Stimulated activated CD4-positive, alpha-beta T cell treated with anti-CD3 and anti-CD28 coated beads, Interleukin-15, amount 100 ng/mL, for 48 hours (primary cell): ENCODE results near the gene EPHA8.

Experiments used
- DNase-seq, 2 donors: peaks; one replicate each; pipeline ENCODE4 v3.0.0-alpha.2; 2020; ENCODE audit warnings: low read depth in 2 of 2

EPHA8 gene

DNA sequence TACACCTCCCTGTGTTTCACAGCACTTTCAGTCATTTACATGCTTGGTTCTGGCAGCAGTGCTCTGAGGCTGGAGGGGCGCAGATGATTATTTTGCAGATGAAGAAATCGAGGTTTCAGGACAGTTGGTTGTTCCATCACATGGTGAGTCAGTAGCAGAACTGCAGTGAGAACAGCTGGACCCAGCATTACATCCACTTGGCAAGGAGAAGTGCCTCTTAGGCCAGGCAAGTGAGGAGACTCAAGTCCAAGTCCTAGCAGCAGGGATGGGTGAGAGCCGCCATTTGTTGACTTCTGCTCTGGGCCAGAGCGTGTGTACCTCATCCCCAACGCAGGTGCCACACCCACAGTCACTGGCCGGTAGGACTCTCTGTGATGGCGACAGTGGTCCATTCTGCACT, 26.8 kb upstream of the EPHA8 start:
- no peak for DNase-seq

GRCh38 chr1:22537441-22538139, 25.7 kb upstream of the EPHA8 start:
- DNase-seq, result no peak

GRCh38 chr1:22539510-22540118, 23.7 kb upstream of the EPHA8 start:
- DNase-seq, result no peak

GRCh38 chr1:22540337-22540736, 23.0 kb upstream of the EPHA8 start:
- DNase-seq, result no peak

- DNase-seq, result no peak
Observed at GRCh38 chr1:22542886-22543285, 20.4 kb upstream of the EPHA8 start.

DNA sequence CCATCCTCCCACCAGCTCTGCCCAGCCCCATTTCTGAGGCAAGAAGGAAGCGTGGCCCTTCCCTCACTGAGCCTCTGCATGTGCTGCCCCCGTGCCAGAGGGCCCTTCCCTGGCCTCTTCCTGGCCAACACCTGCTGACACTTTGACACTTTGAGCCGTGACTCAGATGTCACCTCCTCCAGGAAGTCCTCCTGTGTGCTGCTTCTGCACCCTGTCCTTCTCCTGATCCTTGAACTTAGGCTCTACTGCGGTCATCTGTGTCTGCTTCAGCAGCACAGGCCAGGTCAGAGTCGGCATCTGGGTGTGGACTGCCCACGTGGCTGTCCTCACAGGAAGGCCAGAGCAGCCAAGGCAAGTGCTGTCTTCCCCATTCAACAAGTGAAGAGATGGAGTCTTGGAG, 19.6 kb upstream of the EPHA8 start:
- no peak for DNase-seq

GRCh38 chr1:22544606-22545005, 18.7 kb upstream of the EPHA8 start:
- DNase-seq, result no peak

DNA sequence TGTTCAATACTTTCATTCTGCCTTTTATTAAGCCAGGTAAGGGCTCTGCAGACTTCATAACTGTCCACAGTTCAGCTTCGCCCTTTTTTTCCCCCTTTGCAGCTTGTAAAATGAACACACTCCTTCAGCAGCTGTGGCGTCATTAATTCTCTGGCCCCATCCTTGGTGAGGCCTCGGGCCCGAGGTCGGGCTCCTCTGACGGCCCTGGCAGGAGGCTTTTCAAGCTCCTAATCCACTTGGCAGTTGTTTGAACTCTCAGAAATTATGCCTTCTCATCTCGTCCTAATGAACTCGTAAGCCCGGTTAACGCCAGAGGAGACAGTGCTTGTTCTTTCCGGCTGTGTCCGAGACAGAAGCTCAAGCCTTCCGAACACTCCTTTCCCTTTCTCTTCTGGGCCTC, 18.1 kb upstream of the EPHA8 start:
- DNase-seq, result no peak

DNA sequence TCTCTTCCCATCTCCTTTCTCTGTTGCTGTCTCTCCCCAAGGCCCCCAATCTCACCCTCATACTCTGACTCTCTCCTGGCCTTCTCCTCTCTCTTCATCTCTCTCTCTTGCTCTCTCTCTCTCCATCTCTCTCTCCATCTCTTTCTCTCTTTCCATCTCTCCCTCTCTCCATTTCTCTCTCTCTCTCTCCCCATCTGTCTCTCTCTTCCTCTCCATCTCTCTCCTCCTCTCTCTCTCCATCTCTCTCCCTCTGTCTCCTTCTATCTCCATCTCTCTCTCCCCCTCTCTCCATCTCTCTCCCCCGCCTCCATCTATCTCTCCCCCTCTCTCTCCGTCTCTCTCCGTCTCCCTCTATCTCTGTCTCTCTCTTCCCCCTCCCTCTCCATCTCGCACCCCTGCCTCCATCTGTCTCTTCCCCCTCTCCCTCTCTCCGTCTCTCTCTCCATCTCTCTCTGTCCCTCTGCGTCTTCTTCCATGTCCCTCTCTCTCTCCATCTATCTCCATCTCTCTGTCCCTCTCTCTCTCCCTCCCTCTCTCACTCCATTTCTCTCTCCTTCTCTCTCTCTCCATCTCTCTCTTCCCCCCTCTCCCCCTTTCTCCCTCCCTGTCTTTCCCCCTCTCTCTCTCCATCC, 16.0 kb upstream of the EPHA8 start:
- DNase-seq, result no peak

GRCh38 chr1:22547818-22548462, 15.3 kb upstream of the EPHA8 start:
- no peak for DNase-seq

DNA sequence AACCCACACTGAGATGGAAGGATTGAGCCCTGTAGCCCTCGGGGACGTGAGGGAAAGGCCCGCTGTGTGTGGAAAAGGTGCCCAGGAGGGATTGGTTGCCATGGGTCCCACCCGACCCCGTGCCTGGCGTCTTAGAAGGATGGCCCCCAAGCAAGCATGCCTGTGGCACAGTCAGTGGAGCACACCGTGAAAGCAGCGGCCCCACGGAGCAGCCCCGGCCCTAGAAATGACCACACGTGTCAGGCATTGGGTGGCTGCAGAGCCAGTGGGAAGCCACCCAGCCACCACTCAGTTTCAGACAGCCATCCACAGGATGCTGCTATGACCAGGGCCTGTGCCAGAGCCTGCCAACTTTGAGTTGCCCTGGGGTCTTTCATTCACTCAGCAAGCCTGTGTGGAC, 13.3 kb upstream of the EPHA8 start:
- DNase-seq, result no peak

GRCh38 chr1:22551591-22551990, 11.7 kb upstream of the EPHA8 start:
- no peak for DNase-seq

GRCh38 chr1:22552021-22552420, 11.3 kb upstream of the EPHA8 start:
- no peak for DNase-seq

DNA sequence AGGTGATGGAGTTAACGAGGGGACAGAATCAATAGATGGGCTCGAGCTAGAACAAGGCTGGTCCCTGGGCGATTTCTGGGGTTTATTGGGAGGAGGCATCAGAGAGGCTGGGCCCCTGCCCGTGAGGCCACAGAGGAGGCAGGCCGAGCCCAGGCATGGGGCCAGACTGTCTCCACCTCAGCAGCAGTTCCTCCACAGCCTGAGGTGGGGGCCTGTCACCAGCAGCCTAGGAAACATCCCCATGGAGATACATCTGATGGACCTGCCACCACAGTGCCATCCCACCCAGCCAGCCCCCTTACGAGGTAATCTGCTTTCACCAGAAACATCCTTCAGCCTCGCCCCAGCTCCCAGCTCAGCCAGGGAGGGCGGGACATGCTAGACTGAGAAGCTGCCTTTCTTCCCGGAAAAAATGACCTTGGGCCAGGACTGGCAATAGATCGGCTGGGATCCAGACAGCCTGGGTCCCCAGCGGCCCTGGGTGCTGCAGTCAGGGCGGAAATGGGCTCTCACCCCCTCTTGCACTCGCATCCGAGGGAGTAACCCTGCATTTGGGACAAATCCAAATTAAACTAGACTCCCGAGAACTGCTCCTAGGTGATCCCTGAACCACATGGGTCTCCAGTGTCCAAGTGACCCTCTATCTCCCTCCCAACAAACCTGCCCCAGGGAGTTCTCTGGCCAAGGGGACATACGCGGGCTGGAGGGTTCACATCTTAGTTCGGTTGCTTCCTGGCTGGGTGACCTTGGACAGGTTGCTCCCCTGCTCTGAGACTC, 10.0 kb upstream of the EPHA8 start:
- no peak for DNase-seq

GRCh38 chr1:22553991-22554522, 9.2 kb upstream of the EPHA8 start:
- no peak for DNase-seq

DNA sequence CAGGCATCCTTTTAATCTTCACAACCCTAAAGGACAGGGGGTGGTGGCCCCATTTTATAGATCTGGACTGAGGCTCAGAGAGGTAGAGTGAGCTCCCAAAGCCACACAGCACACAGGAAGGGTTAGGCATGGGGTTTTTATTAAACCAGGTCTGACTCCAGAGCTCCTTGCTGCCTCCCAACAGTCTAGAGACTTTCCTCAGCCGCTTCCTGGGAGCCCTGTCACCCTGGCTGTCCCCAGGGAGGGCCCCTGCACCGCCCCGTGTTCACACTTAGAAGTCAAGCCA, 8.0 kb upstream of the EPHA8 start:
- no peak for DNase-seq

DNA sequence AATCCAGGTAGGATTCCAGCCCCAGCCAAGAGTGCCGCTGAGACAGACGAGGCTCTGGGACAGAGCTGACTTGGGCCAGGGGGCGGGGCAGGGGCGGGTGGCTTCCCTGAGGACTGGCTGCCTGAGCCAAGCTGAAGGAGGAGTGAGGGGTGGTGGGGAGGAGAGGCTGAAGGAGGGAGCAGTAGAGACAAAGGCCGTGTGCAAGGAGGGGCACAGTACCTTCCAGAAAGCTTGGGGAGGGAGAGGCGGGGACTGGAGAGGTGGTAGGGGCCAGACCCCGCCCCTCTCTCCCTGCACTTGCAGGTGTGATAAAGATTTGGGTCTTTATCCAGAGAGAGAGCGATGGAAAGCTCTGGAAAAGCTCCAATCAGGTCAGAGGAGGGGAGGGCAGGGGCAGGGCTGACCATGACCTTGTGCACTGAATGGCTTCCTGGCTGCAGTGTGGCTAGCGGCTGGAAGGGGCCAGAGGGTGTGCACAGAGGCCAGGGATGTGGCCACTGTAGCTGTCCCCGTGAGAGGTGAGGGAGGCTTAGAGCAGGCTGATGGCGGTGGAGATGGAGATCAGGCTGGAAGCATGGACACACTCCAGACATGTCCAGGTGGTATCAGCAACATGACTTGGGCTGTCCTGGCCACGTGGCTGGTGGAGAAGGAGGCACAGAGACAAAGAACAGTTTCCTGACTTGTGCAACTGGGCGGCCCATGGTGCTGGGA, 6.7 kb upstream of the EPHA8 start:
- no peak for DNase-seq

DNA sequence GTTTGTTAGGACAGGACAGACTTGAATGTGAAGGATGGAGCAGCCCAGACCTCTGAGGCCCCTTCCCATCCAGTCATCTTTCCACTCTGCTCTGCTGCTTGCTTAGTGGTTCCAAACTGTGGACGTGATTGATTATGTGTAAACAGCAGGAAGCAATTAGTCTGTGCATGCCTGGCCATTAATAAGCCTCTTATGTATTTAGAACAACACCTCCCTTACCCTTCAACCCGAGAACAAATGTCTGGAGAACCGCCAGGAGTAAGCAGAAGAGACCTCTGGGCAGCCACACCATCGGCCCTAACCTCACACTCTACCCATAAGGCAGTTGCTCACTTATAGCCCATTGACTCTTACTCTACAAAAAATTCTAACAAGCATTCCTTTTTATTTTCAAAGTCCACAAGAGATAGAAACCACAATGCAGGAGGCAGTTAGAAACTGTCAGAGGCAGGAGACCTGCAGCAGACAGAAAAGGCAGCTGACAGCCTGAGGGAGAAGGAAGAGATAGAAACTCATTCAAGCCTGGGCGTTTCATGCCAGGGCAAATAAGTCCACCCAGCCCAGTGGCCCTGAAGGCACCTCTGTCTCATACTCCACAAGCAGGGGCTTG, 5.8 kb upstream of the EPHA8 start:
- no peak for DNase-seq

DNA sequence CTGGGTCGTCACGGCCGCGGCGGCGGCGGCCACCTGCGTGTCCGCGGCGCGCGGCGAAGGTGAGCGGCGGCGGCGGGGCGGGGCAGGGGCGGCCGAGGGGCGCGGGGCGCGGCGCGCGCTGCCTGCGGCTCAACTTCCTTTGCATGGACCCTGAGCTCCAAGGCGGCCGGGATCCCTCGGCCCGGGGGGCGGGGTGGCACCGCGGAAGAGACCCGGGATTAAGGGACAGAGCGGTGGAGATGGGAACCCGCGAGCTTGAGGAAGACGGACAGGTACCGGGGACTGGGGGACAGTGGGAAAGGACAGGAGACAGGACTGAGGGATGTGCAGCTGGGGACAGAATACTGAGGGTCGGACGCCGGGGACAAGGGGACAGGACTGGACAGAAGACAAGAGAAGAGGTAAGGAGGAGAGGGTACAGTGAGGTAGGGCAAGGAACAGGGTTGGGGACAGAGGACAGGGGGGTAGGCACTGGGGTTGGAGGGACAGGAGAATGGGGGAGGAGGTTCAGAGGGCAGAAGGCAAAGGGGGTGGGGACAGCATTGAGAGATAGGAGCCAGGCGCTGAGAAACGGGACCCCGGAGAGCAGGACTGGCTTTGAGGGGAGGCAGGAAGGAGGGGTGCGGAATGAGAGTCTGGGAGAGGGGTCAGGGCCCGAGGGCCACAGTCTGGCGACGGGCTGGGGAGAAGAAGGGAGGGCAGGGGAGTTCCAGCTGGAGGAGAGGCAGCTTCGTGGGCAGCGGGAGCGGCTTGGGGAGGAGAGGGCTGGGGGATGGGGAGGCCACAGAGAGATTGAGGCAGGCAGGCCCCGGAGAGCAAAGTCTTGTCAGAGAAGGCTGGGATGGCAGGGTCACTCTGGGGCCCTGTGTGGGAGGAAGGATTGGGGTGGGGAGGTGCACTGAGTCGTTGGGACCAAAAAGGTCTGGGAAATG, 648 bp downstream of the EPHA8 start:
- no peak for DNase-seq

DNA sequence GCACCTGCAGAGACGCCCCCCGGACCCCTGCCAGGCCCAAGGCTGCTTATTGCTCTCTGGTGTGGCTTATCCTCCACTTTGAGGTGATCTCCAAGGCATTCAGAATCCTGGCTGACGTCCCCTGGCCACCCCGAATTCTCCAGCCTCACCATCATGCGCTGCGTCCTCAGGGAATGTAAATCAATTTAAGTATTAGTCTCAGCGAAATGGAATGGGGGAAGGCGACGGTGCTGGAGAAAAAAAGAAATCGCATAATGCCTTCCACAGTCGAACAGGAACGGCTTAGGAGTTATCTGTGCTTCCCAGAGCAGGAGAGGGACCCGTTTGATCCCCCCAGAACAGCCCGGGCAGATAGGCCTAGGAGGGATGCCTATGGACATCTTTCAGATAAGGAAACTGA, 2.9 kb downstream of the EPHA8 start:
- DNase-seq, result no peak
